Measurements from ENCODE around the gene C1RL. TPM values are rescaled to one million over a fixed set of nuclear protein-coding genes. Genes with fewer than 3 reads are reported as not detected.
A peak's percentile ranks its signal among the peaks of the same experiment; 100 is the strongest.

Gene C1RL
- total RNA-seq, 1 experiment from 2014 or later: 22.4 TPM

DNA sequence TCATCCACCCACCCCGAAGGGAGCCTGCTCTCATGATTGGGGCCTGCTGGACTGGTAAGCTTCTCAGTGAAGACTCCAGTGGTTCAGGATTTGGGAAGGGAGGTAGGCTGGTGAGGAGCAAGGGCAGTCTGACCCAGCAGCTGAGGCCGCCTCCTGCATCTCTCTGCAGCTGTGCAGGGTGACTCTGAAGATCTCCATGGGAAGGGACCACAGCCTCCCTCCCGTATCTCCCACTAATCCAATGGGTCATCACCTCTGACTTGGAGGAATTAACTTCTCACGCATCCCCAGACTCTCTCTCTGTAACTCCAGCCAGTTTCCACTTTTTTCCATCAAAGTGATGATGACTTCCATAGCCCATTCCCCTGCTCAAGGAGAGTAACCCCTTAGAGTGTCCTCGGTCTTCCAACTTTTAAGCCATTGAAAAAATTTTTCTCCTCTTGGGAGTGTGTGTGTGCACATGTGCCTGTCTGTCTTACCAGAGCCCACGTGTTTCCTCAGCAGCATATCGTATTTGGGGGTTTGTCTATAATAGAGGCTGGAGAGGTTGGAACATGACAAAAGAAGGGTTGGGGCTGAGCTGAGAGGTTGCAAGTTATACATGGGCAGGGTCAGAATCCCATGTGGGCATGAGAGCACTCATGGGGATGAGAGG is 32.5 kb upstream of the C1RL start:
- in situ Hi-C loops (cut with HindIII; ENCODE audit: low pct_unique_long_range_greater_than_20kb, low sequenced_read_pairs): no loop called here
- no peak for DNase-seq (ENCODE audit: low read depth)

DNA sequence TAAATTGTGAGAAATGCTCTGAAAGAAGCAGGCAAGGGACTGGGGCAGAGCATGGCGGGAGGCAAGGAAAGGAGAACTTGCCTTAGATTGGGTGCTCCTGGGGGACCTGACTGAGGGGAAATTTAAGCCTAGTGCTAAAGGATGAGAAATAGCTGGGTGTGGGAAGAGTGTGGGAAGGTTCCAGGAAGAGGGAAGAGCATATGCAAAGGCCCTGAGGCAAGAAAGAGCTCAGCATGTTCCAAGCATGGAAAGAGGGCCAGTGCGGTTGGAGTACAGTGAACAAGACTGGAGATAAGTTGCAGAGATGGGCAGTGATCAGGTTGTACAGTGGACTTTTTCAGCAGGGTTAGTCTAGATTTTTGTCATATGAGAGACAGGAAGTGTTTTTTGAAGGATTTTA is 30.2 kb upstream of the C1RL start:
- in situ Hi-C loops (cut with HindIII; ENCODE audit: low pct_unique_long_range_greater_than_20kb, low sequenced_read_pairs): no loop called here
- DNase-seq (ENCODE audit: low read depth): no peak

DNA sequence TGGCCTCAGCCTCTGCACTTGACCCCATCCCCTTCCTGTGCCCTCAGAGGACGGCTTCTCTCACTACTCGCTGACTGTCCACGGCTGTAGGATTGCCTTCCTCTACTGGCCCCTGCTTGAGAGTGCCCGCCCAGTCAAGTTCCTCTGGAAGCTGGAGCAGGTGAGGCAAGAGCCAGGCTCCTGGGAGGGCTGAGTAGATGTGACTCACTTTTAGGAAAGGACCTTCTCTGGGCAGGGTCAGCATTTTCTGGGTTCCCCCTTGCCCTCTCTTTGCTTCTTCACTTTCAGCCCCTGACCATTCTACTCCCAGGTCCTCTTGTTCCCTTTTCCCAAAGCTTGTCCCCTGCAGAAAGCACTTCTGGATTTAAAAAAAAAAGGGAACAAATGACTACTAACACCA is 28.9 kb upstream of the C1RL start:
- DNase-seq (ENCODE audit: low read depth): no peak
- in situ Hi-C loops (cut with HindIII; ENCODE audit: low pct_unique_long_range_greater_than_20kb, low sequenced_read_pairs): no loop called here

DNA sequence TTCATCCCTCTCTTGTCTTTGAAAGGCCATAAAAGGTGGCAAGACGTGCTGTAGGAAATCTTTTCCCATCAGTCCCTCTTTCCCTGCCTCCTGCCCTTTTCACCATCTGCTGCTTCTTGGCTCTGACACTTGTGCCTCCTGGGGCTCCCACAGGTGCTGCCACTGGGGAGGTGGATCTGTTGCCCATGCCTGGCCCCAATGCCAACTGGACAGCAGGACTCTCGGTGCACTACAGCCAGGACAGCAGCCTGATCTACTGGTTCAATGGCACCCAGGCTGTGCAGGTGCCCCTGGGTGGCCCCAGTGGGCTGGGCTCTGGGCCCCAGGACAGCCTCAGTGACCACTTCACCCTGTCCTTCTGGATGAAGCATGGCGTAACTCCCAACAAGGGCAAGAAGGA is 27.7 kb upstream of the C1RL start:
- no peak for DNase-seq (ENCODE audit: low read depth)
- in situ Hi-C loops (cut with HindIII; ENCODE audit: low pct_unique_long_range_greater_than_20kb, low sequenced_read_pairs): no loop called here

DNA sequence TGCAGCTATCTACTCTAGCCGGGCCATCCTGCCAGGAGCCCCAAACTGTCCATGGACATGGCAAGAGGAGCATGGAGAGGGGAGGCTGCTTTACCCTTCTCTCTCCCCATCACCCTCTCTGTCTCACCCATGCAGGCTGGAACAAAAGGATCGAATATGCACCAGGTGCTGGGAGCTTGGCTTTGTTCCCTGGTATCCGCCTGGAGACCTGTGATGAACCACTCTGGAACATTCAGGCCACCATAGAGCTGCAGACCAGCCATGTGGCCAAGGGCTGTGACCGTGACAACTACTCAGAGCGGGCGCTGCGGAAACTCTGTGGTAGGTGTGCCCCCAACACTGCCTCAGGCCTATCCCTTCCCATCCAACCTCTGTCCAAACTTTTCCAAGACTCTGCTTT is 27.1 kb upstream of the C1RL start:
- in situ Hi-C loops (cut with HindIII; ENCODE audit: low pct_unique_long_range_greater_than_20kb, low sequenced_read_pairs): no loop called here
- DNase-seq (ENCODE audit: low read depth): no peak

DNA sequence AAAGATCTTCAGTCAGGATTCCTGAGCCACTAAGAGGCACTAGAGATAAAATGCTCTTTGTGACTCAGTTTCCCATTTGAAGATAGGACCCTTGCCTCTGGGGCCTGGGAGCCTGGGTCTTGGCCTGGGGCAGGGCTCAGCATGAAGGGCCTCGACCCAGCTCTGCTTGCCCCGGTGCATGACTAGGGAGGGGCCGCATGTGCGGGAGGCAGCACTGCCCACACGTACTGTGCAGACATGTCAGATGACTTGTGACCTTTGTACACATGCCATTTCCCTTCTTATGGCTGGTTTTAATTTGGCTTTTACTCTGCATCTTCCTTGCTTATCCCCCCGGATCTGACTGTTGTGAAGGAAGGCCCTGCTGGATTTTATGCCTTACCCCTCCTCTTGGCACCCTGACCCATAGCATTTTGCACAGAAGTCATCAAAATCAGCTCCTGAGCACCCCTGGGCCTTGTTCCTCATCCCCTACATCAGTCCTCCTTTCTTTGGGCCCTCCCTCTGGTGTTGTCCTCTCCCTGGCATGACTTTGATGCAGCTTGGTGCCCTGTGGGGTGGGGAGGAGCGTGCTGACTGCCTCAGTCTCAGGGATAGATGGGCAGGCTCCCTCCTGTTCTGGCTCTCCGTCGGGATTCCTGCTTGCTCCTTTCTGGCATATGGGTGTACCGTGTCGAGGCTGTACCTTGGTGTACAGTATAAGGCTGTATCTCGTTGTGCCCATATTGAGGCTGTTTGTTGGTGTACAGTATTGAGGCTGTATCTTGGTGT is 25.6 kb upstream of the C1RL start:
- DNase-seq (ENCODE audit: low read depth): no peak
- in situ Hi-C loops (cut with HindIII; ENCODE audit: low pct_unique_long_range_greater_than_20kb, low sequenced_read_pairs): no loop called here

DNA sequence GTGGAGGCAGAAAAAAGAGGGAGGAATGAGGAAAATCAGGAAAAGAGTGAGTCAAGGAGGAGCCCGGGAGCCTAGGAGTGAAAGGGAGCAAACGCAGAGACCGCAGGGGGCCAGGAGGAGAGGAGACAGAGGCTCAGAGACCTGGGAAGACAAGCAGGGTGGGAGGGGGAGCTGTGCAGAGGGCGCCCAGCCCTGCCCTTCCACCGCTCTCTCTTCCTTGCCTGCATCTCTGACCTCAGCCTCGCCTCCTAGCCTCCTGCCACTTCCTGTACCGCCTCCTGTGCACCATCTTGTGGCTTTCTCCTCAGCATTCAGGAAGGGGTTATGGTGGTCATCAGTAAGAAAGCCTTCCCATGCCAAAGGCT is 22.5 kb upstream of the C1RL start:
- in situ Hi-C loops (cut with HindIII; ENCODE audit: low pct_unique_long_range_greater_than_20kb, low sequenced_read_pairs): no loop called here
- no peak for DNase-seq (ENCODE audit: low read depth)

DNA sequence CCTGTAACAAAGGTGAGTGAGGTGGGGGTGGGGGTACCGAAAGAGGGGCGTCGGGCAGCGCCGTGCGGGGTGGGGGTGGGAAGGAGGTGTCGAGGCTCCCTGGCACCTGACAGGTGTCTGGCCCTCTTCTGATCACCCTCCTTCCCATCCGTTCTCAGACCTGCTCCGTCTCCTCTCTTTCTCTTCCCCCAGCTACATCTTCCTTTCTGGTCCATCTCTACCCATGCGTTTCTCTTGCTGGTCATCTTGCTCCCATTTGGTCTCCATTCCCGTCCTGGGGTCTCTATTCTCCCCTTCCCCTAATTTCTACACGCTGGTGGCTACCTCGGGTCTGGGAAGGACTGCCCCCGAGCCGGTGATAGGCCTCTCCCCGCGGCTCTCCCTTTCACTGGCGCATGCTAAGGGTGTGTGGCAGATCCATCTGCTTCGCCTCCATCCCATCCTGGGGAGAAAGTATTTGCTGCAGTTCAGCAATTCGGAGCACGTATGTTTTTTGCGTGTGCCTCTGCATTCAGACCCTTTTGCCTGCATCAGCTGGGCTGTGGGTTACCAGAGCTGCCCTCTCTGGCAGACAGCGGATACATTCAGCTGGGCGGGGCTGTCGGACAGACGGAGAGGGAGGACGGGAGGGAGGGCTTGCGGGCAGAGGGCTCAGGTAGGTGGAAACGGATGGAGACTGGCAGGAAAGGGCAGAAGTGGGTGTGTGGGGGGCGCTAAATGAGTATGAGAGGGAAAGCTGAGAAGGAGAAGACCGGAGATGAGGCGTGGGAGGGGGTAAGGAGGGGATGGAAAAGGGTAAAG is 21.9 kb upstream of the C1RL start:
- DNase-seq (ENCODE audit: low read depth): peak; percentile 22
- in situ Hi-C loops (cut with HindIII; ENCODE audit: low pct_unique_long_range_greater_than_20kb, low sequenced_read_pairs): no loop called here

DNA sequence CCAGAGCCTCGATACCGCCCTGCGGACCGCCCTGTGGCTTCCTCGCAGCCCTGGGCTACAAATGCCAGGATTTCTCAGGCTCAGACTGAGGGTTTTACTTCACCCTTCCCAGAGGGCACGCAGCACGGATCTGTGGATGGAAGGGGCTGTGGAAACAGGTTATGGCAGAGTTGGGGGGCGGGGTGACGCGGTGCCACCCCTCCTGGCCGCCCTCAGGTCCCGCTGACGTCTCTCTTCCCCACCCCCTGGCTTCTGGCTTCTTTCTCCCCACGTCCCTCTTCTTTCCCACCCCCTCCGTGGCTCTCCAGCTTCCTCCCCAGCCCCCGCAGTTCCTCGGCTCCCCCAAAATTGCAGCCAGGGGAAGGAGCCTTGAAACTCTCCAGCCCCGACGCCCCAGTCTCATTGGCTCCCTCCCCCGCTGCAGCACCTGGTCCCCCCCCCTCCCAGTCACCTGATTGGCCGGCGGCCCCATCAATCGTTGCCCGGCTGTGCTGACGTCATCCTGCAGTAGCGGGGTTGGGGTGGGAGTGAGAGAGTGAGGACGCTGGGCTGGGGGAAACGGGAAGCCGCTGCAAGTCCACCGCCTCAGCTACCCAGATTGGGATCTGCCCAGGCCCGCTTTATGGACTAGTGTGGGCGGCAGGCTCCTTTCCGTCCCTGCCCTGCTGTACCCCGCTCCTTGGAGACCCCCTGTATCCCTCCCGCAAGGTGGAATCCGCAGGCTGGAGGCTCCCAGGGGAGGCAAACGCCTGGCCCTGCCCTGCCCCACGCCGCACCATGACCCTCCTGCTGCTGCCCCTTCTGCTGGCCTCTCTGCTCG is 21.1 kb upstream of the C1RL start, which contains the start of gene CLSTN3:
Gene CLSTN3 (plus strand): TSS at position 500 of the 820 bp plus-strand sequence. CDS start 278 bp downstream, at position 778.
- in situ Hi-C loops (cut with HindIII; ENCODE audit: low pct_unique_long_range_greater_than_20kb, low sequenced_read_pairs): no loop called here
- peak; percentile 54 for DNase-seq (ENCODE audit: low read depth)

DNA sequence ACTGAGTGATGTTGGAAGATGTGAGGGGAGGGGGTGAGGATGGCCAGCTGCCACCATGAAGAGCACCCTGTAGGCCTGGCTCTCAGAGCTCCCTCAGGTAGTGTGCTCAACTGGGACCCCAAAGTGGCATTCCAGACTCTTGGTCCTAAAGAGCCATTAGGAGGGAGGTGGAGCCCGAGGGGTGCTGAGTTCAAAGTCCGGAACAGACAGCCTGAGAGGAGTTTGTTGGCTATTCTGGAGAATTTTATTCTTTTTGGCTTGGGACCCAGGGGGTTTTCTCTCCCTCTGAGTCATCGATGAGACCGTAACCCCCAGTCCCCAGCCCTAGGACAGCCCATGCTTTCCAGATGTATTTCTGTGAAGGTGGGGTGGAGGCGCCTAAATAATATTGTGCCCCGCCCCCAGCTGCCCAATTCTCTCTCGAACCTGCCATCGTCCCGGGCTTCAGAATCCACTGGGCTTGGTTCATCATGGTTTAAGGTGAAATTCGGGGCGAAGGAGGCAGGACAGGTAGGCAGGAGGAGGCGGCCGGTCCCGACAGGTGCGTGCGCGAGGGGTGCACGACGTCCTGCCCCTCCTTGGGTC is 20.4 kb upstream of the C1RL start:
- in situ Hi-C loops (cut with HindIII; ENCODE audit: low pct_unique_long_range_greater_than_20kb, low sequenced_read_pairs): no loop called here
- no peak for DNase-seq (ENCODE audit: low read depth)

DNA sequence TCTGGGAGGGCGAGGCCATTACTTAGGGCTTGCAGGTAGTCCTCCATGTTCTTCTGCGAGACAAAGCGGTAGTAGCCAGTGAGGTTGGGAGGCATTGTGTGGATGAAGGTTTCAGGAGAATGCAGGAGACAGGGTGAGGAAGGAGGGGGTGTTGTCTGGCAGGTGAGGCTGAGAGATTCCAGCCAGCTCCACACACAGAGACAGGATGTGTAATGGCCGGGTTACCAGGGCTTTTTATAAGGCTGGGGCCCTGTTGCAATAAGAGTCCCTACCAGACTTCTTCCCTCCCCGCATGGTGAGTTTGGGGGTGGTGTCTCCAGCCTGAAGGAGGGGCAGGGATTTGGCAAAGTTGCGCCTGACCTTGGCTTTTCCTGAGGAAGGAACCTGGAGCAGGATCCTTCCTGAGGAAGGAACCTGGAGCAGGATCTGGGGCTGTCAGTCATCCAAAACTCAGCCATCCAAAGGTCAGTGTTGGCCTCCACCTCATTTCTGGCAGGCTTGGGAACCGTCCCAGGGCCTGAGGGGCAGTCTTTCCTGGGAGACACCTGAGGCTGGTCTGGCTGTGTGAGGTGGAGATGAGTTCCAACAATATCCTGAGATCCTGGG is 19.8 kb upstream of the C1RL start, which contains the start of gene RBP5:
Gene RBP5 (minus strand): TSS at position 209 of the 606 bp plus-strand sequence. CDS start 114 bp downstream, at position 95.
- no peak for DNase-seq (ENCODE audit: low read depth)
- in situ Hi-C loops (cut with HindIII; ENCODE audit: low pct_unique_long_range_greater_than_20kb, low sequenced_read_pairs): no loop called here

DNA sequence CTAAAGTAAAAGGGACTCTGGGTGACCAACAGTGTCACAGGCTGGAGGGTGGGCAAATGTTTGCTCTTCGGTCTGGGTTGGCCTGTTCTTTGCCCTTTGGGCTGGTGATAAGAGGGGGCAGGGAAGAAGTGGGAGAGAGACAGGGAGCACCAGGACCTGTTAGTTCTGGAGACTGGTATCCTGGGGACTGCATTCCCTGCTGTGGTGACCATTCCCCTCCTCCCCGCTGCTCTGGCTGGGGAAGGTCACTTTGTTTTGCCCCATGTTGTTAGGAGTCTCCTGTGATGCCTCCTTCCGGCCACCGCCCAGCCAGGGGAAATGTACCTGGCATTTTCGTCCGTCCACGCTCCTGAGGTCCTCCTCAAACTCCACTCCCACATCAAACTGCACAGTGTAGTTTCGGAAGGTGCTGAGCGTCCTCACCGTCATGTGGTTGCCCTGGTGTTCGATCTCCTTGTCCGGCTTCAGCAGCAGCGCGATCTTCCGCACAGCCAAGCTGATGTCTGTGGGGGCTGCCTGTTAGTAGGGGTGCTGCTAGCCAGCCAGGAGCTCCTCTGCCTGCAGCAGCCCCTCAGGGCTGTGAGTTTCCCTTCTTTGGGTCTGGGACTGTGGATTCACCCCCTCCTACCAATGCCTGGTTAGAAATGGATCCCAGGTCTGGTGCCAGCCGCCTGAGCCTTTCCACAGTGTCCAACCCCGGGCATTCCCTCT is 19.1 kb upstream of the C1RL start:
- no peak for DNase-seq (ENCODE audit: low read depth)
- in situ Hi-C loops (cut with HindIII; ENCODE audit: low pct_unique_long_range_greater_than_20kb, low sequenced_read_pairs): no loop called here

DNA sequence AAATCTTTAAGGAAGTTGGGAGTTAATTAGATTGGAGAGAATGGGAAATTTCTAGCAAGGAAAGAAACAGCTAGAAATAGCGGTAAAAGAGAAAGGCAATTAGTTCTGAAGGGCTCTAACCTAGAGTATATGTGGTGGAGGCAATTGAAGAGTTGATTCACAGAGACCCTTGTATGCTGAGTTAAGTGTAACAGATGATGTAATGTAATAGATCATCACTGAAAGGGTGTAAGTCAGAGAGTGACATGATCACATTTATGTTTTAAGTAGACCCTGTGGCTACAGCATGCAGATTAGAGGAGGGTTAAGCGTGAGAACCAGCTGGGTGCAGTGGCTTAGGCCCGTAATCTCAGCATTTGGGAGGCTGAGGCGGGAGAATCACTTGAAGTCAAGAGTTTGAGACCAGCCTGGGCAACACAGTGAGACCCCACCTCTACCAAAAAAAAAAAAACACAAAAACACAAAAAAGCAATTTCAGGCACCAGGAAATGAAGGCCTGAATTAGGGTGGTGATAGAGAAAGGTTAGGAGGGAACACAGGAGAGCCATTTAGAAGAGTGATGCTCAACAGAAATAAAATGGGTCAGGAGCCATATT is 16.7 kb upstream of the C1RL start:
- DNase-seq (ENCODE audit: low read depth): no peak
- in situ Hi-C loops (cut with HindIII; ENCODE audit: low pct_unique_long_range_greater_than_20kb, low sequenced_read_pairs): no loop called here

DNA sequence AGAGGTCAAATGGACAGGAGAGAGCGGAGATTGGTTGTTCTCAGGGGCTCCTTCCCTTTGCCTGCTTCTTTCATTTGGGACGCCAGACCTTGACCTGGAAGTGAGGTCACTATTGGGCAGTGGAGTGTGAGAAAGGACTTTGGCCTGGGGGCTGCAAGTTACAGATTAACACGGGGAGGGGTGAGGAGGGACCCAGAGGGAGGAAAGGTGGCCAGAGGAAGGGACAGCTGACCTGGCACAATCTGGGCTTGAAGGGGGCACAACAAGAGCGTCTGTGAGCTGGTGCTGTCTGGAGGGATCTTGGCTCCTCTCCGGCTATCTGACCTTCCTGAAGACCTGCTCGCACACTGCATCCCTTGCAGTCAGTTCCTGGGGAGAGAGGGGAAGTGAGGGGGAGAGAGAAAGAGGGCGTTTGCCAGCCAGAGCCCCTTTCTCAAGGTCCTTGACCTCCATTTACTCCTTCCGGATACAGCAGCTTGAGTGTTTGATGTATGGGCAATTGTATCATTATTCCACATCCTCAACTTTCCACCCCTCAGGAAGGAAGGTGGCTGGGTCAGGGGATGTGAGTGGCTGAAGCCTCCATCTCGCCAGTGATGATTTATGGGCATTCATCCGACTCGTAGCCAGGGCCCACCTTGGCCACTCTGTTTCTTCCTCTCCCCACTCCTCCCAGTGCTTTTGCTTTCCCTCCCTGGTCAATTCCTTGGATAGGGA is 14.9 kb upstream of the C1RL start:
- in situ Hi-C loops (cut with HindIII; ENCODE audit: low pct_unique_long_range_greater_than_20kb, low sequenced_read_pairs): no loop called here
- no peak for DNase-seq (ENCODE audit: low read depth)

DNA sequence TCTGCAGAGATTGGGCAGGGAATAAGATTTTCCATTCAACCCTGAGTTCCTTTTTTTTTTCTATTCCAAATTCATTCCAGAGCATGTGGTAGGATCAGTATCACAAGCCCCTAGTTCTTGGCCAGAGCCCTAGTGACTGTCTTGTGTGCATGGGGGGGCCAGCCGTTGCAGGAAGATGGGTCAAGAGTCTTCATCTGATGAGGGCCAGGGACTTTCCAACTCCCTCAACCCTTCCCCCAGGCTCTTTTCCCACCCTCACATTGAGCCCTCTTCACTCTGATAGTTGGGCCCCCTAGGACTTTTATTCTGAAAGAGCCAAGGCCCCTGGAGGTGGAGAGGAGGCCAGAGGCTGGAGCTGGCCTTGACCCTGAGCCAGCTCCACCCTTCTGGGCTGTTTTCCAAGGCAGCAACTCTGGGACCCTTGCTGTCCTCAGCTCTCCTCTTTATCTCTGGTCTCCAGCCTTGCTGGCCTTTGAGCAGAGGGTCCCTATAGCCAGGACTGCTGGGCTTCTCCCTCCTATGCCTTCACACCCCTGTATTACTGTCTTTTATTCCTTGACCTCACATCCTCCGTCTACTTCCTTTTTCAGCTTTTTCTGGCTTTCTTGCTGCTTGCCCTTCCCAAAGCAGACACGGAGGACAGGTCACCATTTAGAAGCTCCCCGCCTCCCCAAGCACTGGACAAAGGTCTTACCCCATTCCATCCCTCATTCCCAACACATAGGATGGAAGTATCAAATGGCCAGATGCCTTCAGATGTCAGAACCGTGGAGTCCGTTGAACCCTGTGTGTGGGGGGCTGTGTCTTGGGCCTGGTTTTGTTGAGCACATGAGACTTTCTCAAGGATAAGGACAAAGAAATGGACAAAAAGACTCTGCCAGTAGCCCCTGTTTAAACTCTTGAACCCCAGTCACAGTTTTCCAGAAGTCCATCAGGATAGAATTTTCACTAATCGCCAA is 14.1 kb upstream of the C1RL start:
- DNase-seq (ENCODE audit: low read depth): no peak
- in situ Hi-C loops (cut with HindIII; ENCODE audit: low pct_unique_long_range_greater_than_20kb, low sequenced_read_pairs): no loop called here

Measured in Caki2 (cell line).